Measurements from ENCODE around the gene OXCT1. TPM values are rescaled to one million over a fixed set of nuclear protein-coding genes. Genes with fewer than 3 reads are reported as not detected.
A peak's percentile ranks its signal among the peaks of the same experiment; 100 is the strongest.

Gene OXCT1
- total and polyA plus RNA-seq, 9 of the 15 experiments (the other 6 are each of a cell fraction or from before 2014, with no cell fraction given), result 24.7 to 61.2 (median 41.9) TPM

- Histone ChIP-seq H3K4me3 (no peak overlapping the region), H4K20me1 (replicated peaks; ENCODE audit: control insufficient read depth, insufficient read depth, low read length) (no peaks in the 10 kb centered on the region), H3K79me2 (ENCODE audit: control insufficient read depth, insufficient read depth, low read length) (no peaks in the 10 kb centered on the region), H3K27ac (ENCODE audit: extremely low read depth, low read depth, low read length) (no peak overlapping the region), H3K36me3 (ENCODE audit: control insufficient read depth, insufficient read depth, low read length) (peaks cover 26% of the 10 kb centered on the region), H3K9me3 (replicated peaks; ENCODE audit: control insufficient read depth, insufficient read depth, low read depth, low read length) (no peaks in the 10 kb centered on the region), H3K9ac (ENCODE audit: insufficient read depth in 1 of 2, low read depth in 2 of 2, low read length in 2 of 2) (no peak overlapping the region), H3K27me3 (ENCODE audit: control insufficient read depth in 2 of 2, insufficient read depth in 2 of 2, low read length in 2 of 2) (no peaks in the 10 kb centered on the region), H3K4me1 (replicated peaks in 1 of 2; ENCODE audit: control insufficient read depth in 2 of 2, insufficient read depth in 2 of 2, low read length in 2 of 2) (no peaks in the 10 kb centered on the region), H3K9me1 (ENCODE audit: control insufficient read depth, insufficient read depth, low read length) (peaks cover 2% of the 10 kb centered on the region), H2AFZ (ENCODE audit: low read depth, low read length) (no peak overlapping the region), H3K4me2 (ENCODE audit: insufficient read depth, low read length) (no peak overlapping the region)
- BruUV-seq (replicated peaks), result no TSS peak
- no peak for ATAC-seq
- DNase-seq (ENCODE audit: extremely low read depth in 1 of 4, low spot score in 3 of 4), result peak in 1 of 4 experiments; percentile 31
- in situ Hi-C loops (cut with MboI), result no loop called here
- CTCF ChIA-PET (ENCODE audit: low intra/inter-chr PET ratio), result no interaction called here
- intact Hi-C loops (cut with micrococcal nuclease), result no loop called here
- WGBS (ENCODE audit: insufficient coverage, low coverage, missing lambda C conversion rate), result 25% methylated on average over 1 of the region's 1 CpG
- no peak for FAIRE-seq
- POLR2A ChIA-PET, result interaction anchor here (0.7 kb wide), 1 partner anchor 61 kb away, joined by 3 read pairs; no protein-coding TSS in a partner anchor
- TF ChIP-seq SRSF3 (IDR thresholded peaks at IDR 0.05; ENCODE audit: insufficient read depth, low read length) (no peak), SMAD1 (IDR thresholded peaks at IDR 0.05; ENCODE audit: low read depth, low read length, partially characterized antibody) (peak; percentile 88), CHD2 (IDR thresholded peaks at IDR 0.05; ENCODE audit: low read depth, low read length) (no peak), NCOA6 (IDR thresholded peaks at IDR 0.05) (no peak), ZHX1 (conservative IDR thresholded peaks at IDR 0.05; ENCODE audit: low read length) (no peak), NFIC (IDR thresholded peaks at IDR 0.05) (peak; percentile 100), HLTF (IDR thresholded peaks at IDR 0.05) (no peak), NFIX (CRISPR knock-in tag; IDR thresholded peaks at IDR 0.05; ENCODE audit: low read depth) (peak; percentile 99), RAD21 (CRISPR knock-in tag; conservative IDR thresholded peaks at IDR 0.05 in 1 of 2, IDR thresholded peaks at IDR 0.05 in 1 of 2) (peak in 1 of 2 experiments; percentile 29; a peak in 1 of 4 replicates), PCBP1 (IDR thresholded peaks at IDR 0.05; ENCODE audit: low read depth, low read length, poor library complexity, severe bottlenecking) (no peak), KDM1A (IDR thresholded peaks at IDR 0.05) (0 out of 4 replicates have a peak, but pooled peaks of 1 of the 2 experiments have one; percentile 12), CBFA2T3 (IDR thresholded peaks at IDR 0.05) (peak; percentile 54), DACH1 (IDR thresholded peaks at IDR 0.05; ENCODE audit: partially characterized antibody) (no peak), ARID2 (IDR thresholded peaks at IDR 0.05) (no peak)
Observed at GRCh38 chr5:41747301-41747700, 122.9 kb downstream of the OXCT1 start.

All from K562 (cell line).